Brain pericyte (primary cell): Measurements from ENCODE around the gene BHLHE23.

ENCODE experiments used
- DNase-seq: peaks from one replicate; pipeline ENCODE4 v3.0.0-alpha.2; 2012; ENCODE audit warnings: low read depth, low spot score

Gene BHLHE23

DNA sequence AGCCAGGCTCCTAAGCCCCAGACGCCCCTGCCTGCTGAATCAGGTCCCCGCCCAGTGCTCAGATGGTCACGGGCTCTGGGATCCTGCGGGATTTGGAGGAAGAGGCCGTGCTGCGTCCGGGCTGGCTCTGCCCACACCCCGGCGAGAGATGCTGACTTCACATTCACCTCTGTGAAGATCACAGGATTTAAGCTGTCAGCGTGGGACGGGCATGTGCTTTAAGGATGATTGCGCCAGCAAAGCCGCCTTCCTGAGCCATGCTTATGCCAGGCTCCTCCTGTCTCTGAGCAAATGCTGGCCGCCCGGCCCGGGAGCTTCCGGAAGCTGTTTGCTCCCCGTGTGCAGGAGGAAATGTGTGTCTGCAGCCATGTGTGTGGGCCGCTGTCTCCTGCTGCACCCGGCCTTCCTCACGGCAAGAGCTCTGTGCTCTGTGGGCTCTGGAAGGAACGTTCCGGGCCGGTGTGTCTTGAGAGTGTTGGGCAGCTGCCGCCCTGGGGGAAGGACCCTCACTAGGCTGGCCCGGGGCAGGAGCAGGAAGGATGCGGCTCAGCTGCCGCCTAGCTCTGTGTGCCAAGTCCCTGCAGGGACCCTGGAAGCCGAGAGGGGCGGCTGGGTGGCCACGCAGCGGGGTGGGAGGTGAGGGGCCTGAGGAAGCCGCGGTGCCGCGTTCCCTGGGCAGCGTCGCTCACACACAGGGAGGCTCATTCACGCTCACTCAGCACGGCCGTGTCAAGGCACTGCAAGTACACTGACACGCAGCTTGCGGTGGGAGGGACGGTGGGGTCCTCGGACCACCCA, 19.0 kb upstream of the BHLHE23 start:
- no peak for DNase-seq

DNA sequence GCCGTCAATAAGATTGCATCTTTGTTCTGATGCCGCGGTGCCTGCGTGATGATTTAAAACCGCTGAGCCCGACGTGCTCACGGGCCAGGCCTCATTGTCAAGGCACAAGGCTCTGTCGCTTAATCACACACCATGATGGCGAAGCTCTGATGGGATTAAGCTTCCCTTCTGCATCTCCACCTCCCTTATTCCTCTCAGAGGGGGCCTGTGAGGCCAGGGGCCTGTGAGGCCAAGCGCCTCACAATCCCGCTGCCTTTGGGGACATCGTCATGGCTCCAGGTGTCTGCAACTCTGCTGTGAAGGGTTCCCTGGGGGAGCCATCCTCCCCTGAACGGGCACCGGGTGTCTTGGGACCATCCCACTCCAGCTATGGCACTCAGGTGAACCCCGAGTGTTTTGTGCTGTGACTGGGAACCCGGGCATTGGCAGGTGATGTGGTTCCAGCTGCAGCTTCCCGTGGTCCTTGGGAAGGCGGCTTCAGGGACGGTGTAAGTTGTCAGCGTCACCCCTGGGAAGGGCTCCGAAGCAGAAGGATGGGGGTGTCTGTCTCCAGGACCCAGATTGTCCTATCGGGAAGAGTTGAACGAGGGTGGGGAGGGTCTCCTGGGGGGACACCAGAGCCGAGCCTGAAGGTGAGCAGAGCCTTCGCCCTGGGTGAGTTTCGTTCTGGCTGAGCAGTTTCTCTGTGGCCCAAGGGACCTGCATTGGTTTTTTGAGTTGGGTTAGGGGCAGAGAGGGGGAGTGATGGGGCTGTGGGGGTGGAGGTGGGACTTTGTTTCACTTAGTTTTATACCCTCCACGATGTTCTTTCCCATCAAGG, 18.0 kb upstream of the BHLHE23 start:
- DNase-seq: no peak

DNA sequence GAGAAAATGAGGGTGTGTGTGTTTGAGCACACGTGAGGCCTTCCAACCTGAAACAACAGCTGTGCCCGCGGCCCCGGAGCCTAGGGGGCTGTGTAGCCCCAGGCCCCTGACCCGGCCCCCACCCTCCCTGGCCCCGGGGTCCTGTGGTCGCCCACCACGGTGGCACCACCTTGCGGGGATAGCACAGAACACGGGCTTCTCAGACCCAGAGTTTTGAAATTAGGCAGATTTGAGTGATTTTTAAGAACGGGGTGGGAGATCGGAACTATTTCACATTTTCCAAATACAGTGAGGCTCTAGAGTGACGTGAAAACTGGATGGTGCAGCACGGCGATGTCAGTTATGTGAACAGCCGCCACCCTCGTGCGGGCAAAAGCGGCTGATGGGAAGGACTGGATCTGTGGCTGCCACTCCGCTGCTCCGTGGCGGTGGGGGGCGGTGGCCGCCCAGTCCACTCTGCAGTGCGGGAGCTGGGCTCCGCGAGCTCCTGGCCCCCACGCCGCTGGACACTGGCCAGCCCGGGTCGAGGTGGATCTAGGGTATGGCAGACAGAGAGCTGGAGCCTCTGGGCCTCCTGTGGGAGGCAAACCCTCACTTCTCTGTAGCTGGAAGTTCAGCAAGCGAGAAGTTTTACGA, 17.3 kb upstream of the BHLHE23 start:
- DNase-seq: no peak

DNA sequence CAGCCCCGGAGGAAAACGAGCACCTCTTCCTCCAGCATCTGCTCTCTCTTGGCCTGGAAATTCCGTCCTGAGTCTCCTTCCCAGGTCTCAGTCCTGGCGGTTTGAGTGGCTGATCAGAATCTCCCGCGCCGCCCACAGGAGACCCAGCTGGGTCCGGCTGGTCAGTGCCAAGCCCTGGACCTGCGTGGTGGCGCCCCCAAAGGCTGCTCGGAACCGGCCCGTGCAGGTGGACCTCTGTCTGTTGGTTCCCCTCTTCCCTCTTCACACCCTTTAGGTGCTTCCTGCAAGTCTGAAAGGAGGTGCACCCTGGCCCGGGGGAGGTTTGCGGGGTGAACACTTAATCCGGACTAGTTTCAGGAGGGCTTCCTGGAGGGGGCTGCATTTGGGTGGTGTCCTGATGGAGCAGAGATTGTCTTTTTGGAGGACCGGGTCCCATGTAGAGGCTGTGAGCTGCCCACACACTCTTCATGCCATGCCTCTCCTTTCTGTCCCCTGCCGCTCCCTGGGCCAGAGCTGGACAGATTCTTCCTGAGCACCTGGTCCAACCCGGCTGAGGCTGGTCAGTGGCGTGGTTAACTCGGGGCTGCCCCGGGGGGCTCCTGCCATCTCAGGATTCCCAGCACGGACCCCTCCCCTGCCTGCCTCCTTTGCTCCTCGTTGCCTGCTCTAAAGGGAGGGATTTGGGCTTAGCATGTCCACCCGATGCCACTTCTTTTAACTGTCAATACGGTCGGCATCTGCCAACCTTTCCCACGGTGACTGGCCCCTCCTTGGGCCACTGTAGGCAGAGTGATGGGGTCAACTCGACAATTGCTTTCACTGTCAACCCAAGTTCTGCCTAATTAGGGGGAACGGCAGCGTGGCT, 16.5 kb upstream of the BHLHE23 start:
- DNase-seq: no peak

DNA sequence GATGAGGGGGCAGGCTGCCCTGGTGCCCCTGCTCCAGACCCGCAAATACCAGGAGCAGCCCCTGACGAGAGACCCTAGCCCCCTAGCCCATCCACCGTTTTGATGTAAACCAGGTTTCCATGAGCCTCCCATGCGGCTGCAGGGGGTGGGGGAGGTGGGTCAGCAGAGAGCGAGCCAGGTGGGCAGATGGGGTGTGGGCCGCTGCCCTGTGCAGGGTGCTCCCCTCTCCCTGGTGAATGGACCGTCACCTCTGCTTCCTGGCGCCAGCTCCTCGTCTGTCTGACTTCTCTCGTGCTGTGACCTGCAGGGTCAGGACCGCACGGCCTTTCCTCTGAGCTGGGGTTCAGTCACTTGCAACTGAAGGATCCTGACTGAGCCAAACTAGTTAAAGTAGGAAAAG, 15.7 kb upstream of the BHLHE23 start:
- no peak for DNase-seq

DNA sequence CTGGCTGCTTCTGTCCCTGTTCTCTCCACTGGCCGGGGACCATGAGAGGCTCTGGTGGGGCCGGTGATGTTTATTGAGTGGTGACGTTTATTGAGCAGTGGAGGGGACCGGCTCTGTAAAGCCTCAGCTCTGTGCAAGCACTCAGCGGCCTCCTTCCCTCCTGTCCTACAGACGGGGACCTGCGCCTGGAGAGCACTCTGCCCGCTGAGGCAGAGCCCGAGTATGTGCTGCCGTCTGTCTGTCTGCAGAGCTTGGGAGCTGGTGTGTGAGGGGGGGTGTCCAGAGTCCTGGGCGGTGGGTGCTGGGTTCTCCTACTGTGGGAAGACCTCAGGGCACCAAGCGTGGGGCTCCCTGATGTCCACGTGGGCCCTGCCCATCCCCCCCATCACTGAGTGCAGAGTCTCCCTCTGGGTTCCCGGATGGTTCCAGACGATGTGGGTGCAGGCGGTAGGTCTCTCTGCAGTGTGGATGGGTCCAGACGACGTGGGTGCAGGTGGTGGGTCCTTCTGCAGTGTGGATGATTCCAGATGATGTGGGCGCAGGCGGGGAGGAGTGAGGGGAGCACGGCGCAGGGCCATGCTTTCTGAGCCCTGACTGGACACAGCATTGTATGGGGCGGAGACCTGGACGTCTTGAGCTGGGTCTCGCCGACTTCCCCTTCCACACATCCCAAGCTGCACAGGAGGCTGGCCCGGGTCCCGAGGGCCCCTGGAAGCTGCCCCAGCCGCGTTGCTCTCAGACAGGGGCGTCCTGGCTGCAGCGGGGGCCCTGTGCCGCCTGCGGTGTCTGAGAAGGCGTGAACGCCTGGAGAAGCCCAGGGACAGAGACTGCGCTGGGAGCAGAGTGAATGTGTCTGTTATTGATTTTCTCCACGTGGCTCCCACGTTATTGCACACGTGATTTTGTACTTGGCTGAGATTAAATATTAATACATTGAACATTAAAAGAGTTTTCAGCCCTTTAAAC, 14.9 kb upstream of the BHLHE23 start:
- no peak for DNase-seq

DNA sequence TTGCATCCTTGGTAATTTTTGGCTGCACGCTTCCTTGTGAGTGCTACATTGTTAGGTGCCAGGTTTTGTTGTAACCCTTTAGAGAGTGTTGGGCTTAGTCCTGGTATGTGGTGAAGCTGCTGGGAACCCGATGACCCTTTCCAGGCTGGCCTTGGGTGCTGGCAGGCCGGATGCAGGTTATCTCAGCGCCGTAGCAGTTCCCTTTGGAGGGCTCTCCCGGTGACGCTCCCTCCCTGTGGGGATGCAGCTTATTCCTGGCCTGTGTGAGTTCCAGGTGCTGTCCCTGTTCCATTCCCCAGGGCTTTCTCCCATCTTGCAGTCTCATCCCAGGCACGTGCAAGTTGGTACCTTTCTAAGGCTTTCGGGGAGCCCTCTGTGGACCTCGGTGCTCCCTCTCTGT, 13.9 kb upstream of the BHLHE23 start:
- no peak for DNase-seq

DNA sequence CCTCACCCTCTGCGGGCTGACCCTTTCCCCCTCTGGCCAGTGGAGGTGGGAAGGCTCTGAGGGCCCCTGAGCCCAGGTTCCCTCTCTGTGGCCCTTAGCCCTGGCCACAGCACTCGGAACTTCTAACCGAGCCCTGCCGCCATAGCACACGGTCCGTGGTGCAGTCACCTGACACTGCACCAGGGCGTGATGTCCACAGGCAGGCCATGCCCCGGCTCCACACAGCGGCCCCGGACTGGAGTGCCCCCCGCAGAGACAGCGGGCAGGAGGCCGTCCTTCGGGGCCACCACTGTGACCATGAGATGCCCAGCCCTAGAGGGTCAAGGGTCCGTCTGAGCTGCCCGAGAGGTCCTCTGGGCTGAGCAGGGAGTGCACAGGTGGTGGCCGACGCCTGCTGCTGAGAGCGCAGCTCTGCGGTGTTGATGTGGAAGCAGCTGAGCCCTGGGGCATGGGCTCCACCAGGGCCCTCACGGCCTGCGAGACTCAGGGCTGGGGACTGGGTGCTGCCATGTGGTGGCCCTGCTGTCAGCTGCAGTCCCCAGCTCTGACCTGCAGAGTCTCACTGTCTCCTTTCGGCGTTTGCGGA, 11.2 kb upstream of the BHLHE23 start:
- DNase-seq: no peak

DNA sequence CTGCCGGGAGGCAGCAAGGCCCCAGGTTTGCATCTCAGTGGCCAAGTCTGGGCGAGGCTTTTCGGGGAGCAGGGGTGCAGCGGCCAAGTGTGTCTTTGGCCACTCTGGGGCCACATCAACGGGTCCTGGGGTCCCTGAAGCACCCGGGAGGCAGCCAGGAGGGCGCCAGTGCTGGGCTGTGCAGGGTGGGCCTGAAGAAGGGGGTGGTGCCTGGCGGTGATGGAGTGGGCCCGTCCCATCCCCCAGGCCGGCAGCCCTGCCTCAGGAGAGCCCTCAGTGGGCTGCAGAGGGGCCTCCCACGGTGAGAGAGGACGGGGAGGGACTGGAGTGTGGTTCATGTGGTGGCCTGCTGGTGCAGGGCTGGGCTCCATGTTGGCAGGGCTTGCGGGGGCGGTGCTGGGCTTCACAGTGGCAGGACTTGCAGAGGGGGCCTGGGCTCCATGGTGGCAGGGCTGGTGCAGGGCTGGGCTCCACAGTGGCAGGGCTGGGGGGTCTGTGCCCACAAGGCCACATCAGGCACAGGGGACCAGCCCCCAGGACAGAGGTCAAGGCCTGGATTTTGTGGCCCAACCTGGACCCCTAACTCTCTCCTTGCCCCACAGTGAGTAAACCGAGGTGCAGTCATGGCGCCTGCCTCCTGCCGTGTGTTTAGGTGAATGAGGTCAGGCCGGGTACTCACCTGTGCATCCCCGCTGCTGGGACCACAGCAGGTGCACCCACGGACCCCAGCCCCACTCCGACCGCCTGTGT, 10.5 kb upstream of the BHLHE23 start:
- no peak for DNase-seq

DNA sequence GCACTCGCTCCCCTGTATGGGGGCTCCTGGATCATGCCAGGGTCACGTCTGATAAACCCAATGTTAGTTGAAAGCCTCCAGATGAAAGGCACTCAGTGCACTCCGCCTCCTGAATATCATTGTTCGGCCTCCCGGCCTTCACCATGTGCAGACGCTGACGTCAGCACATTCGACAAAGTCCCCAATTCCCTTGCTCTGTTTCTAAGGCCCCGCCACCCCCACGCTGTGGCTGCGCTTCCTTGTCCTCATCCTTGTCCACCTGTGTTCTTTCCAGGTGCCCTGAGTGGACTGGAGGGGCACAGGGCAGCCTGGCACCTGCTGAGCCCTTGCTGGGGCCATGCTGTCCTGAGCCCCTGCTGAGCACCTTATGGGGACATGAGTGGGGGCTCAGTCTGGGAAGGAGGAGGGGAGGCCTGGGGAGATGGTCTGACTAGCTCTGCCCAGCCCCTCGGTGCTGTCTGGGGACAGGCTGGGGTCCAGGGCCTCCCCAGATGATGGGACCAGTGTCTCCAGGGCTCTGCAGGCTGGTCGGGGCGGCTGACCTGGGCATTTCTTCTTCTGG, 9.8 kb upstream of the BHLHE23 start:
- DNase-seq: no peak

DNA sequence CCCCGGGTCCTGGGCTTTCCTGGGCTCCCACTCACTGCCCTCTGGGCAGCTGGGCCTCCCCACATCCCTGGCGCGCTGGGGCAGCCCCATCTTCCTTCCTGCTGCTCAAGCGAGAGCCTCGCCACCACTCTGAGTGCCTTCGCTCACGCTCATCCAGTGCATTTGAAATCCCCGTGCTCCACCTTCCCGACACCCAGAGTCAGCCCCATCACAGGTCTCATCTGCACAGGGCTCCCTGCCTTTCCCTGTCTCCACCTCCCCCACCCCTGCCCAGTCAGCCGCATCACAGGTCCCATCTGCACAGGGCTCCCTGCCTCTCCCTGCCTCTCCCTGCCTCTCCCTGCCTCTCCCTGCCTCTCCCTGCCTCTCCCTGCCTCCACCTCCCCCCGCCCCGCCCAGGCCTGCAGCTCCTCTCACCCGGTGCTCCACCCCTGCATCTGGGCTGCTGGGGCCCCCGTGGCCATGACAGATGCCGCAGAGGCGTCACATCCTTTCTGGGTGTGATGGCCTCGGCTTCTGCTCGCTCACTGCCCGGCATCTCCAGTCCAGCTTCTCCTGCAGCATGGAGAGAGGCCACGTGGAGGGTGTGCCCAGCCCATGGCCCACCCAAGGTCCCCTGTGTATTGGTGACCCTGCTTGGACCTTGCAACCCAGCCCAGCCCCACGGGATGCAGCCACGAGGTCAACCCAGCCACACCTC, 9.0 kb upstream of the BHLHE23 start:
- no peak for DNase-seq

DNA sequence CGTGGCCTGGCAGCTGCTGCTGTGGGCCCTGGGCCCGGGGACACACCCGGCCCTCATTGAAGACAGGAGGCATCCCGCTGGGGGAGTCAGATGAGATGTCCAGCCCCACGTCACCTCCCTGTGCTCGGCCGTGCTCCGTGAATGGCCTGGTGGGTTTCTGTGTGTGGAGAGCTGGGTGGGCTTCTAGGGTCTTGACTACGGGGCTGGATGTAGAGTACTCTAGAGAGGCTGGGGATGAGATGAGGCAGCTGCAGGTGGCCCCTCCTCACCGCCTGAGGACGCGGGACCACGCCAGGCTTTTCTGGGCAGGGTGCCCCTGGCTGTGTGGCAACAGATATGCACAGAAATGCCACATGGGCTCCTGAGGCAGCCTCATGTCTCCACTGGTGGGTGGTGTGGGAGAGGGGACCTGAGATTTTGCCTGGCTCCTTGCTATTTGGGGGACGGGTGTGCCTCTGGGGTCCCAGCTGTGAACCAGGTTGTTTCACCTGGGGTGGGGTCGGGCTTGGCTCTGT, 8.4 kb upstream of the BHLHE23 start:
- no peak for DNase-seq

DNA sequence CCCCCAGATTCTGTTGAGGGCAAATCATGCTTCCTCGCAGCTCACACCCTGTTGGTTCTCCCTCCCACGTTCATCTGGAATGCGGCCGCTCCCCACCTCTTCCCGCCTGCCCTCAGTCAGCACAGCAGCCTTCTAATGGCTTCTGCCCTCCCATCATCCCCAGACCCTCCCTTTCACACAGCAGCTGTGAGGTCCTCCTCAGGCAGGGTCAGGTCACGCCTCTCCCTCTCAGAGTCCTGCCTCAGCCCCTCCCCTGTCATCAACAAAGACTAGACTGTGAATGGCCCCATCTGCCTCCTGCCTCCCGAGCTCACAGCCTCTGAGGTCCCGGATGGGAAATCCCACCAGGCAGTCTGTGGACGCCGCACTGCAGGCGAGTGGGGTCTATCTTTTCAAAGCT, 7.9 kb upstream of the BHLHE23 start:
- no peak for DNase-seq

DNA sequence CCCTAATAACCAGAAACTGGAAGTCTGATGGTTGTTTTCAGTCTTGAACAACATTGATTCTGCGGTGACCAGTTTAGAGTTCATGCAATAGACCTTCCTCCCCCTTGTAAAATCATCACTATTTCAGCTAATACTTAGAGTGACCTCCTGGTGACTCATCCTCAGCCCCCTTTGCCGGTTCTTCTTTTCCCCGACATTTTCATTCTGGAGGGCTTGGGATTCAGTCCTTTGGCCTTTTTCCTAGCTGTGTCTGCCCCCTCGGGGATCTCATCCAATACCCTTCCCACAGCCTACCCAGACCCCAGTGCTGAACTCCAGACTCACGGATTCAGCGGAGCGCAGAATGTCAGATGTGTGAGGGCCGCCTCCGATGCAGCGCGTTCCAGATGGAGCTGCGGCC, 7.5 kb upstream of the BHLHE23 start:
- DNase-seq: no peak

DNA sequence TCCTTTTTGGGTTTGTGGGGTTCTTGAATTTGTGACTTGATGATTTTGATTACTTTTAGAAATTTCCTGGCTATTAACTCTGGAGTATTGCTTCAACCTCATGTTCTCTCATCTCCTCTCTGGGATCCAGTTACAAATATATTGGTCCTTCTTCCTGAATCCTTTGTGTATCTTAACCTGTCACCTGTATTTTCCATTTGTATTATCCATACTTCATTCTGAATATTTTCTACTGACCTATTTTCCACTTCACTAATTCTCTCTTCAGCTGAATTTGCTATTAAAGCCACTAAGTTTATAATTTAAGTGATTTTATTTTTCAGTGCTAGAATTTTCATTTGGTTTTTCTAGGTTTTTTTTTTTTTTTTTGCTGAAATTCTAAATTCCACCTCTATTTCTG, 6.4 kb upstream of the BHLHE23 start:
- DNase-seq: no peak

DNA sequence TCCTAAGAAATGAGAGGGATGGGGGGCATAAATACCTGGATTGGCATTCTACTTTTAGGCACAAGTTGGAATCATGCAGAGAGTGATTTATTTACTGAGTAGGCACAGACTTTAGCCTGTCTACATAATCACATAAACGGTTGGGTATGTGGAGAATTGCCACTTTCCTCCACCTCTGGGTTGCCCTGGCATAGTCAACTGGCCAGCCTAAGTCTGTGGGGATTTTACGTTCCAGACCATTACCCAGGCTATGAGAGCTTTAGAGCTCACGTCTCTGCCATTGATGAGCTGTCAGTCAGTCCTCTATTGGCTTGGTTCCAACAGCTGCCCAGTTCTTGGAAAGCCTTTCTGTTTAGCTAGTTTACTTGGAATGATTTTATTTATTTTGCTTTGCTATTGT, 5.0 kb upstream of the BHLHE23 start:
- DNase-seq: no peak

DNA sequence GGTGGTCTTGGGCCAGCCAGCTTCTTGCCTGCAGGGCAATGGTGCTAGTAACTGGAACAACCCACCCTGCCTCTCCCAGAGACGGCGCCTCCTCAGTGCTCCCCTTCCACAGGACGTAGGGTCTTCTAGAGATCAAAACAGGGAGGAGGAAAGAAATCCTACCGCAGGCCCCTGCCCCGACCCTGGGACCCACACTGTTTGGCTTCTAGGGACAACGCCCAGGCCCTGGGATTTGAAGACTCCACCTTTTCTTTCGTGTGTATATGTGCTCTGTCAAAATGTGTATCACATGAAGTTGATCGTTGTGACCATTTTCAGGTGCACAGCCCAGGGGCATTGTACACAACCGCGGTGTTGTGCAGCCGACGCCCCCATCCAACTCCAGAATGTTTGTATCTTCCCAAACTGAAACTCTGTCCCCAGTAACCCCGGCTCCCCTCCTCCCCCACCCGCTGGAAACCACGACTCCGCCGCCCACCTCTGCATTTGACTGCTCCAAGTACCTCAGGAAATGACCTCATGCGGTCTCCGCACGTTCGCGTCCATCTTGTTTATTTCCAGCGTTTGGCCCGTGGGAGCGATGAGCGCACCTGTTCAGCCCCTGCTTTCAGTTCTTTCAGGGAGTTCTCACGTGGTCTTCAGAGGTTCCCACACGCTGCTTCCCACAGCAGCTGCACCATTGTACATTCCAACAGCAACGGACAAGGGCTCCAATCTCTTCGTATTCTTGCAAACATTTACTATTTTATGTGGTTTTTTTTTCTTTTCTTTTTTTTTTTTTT, 3.4 kb upstream of the BHLHE23 start:
- no peak for DNase-seq
